ENCODE results near the gene LLCFC1. TPM values are rescaled to one million over a fixed set of nuclear protein-coding genes. Genes with fewer than 3 reads are reported as not detected.
"Not testable (repeated sequence)": the region's sequence is repeated elsewhere in the genome, so short reads cannot be mapped to it uniquely, and the experiment has no call there.

Gene LLCFC1
- total and polyA plus RNA-seq, 2 experiments from 2014 or later: not detected

DNA sequence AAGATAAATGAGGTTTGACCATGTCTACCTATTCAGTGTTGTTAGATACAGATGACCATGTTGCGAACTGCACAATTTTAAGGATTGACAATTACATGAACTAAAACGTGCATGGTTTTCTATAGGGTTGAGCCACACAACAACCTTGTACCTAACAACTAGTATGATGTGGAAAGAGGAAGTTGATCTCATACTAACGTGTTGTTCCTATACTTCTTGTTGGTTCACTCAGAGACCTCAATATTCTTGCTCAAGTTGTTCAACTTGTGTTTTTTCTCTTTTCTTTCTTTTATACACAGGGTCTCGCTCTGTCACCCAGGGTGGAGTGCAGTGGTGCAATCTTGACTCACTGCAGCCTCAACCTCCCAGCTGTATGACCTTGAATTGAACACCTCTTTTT, 28.9 kb downstream of the LLCFC1 start:
- Histone ChIP-seq H3K4me3 (no peak overlapping the region), H3K9me3 (ENCODE audit: low read depth) (no peaks in the 10 kb centered on the region), H3K27me3 (no peaks in the 10 kb centered on the region), H3K36me3 (no peaks in the 10 kb centered on the region), H3K4me1 (ENCODE audit: low read depth) (peaks cover 4% of the 10 kb centered on the region), H3K27ac (no peak overlapping the region)
- no peak for TF ChIP-seq CTCF (IDR thresholded peaks at IDR 0.05; ENCODE audit: low read depth, low read length)
- no peak for DNase-seq (ENCODE audit: low read depth in 1 of 2, low spot score in 1 of 2)

- no peaks in the 10 kb centered on the region for H3K27me3 ChIP-seq
- H3K4me1 ChIP-seq (ENCODE audit: low read depth): no peaks in the 10 kb centered on the region
- no peak overlapping the region for H3K4me3 ChIP-seq
- H3K9me3 ChIP-seq (ENCODE audit: low read depth): no peaks in the 10 kb centered on the region
- no peaks in the 10 kb centered on the region for H3K36me3 ChIP-seq
- DNase-seq (ENCODE audit: low read depth in 1 of 2, low spot score in 1 of 2): no peak
- TF ChIP-seq CTCF (IDR thresholded peaks at IDR 0.05; ENCODE audit: low read depth, low read length): no peak
- no peak overlapping the region for H3K27ac ChIP-seq
Observed at GRCh38 chr7:142969183-142969582, 29.9 kb downstream of the LLCFC1 start.

DNA sequence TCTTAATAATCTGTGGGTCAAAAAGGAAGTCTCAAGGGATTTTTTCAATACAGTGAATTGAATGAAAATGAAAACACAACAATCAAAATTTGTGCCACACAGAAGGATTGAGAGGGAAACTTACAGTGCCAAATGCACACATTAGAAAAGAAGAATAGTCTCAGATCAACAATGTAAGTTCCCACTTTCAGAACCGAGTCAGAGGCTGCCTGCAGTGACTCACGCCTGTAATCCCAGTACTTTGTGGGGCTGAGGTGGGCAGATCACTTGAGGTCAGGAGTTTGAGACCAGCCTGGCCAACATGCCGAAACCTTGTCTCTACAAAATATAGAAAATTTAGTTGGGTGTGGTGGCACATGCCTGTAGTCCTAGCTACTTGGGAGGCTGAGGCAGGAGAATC, 35.3 kb downstream of the LLCFC1 start:
- no peaks in the 10 kb centered on the region for H3K36me3 ChIP-seq
- no peak for DNase-seq (ENCODE audit: low read depth in 1 of 2, low spot score in 1 of 2)
- no peak for TF ChIP-seq CTCF (IDR thresholded peaks at IDR 0.05; ENCODE audit: low read depth, low read length)
- H3K27ac ChIP-seq: no peak overlapping the region
- H3K27me3 ChIP-seq: no peaks in the 10 kb centered on the region
- no peak overlapping the region for H3K4me3 ChIP-seq
- H3K4me1 ChIP-seq (ENCODE audit: low read depth): no peaks in the 10 kb centered on the region
- no peaks in the 10 kb centered on the region for H3K9me3 ChIP-seq (ENCODE audit: low read depth)

GRCh38 chr7:142978402-142978801, 39.1 kb downstream of the LLCFC1 start:
- not testable (repeated sequence) for DNase-seq (ENCODE audit: low read depth in 1 of 2, low spot score in 1 of 2); H3K4me1 ChIP-seq (ENCODE audit: low read depth); H3K4me3 ChIP-seq; H3K36me3 ChIP-seq; H3K9me3 ChIP-seq (ENCODE audit: low read depth); H3K27ac ChIP-seq; H3K27me3 ChIP-seq

DNA sequence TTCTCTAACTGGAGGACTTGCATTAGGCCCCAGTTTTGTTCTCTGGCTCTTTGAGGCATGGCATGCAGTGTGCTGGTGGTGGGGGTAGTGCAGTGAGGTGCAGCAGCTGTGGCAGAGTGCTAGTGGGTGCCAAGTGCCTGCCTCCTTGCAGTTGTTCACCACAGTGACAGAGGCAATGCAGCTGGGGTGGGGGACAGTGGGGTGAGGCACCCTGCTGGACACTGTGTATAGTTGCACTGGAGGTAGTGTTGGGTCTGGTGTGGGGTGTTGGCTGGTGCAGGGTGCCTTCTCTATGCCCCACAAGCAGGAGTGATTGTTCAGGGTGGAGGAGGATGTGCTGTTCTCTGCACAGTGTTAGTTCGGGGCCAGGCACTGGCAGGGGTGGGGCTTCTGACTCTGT, 44.5 kb downstream of the LLCFC1 start:
- Histone ChIP-seq H3K36me3 (no peaks in the 10 kb centered on the region), H3K27me3 (no peaks in the 10 kb centered on the region), H3K9me3 (ENCODE audit: low read depth) (no peaks in the 10 kb centered on the region), H3K27ac (no peak overlapping the region), H3K4me1 (ENCODE audit: low read depth) (no peaks in the 10 kb centered on the region), H3K4me3 (no peak overlapping the region)
- DNase-seq (ENCODE audit: low read depth in 1 of 2, low spot score in 1 of 2): no peak
- no peak for TF ChIP-seq CTCF (IDR thresholded peaks at IDR 0.05; ENCODE audit: low read depth, low read length)

DNA sequence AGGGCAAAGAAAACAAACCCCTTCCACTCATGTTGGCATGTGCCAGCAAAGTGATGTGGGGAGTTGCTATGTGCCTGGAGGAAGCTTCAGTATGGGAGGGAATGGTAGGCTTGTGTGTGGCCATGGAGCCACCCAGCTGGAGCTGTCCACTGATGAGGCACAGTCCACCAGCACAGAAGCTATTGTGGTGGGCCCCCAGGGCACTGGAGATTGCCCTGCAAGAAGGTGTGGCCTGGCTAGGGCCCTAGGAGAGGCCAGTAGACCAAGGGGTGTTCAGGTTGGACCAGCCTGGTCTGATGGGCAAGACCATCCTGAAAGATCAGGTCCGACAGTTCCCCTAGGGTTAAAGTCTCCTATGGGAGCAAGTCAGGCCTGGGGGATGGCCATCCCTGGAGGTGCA, 45.0 kb downstream of the LLCFC1 start:
- Histone ChIP-seq H3K27me3 (no peaks in the 10 kb centered on the region), H3K36me3 (no peaks in the 10 kb centered on the region), H3K27ac (no peak overlapping the region), H3K4me3 (no peak overlapping the region), H3K4me1 (ENCODE audit: low read depth) (no peaks in the 10 kb centered on the region), H3K9me3 (ENCODE audit: low read depth) (no peaks in the 10 kb centered on the region)
- no peak for TF ChIP-seq CTCF (IDR thresholded peaks at IDR 0.05; ENCODE audit: low read depth, low read length)
- no peak for DNase-seq (ENCODE audit: low read depth in 1 of 2, low spot score in 1 of 2)

Other genes with a start within 250 kb of the LLCFC1 start
- gene PRSS1, start 190.0 kb upstream of the LLCFC1 start, total RNA-seq: not detected in 2 replicates
- not detected in 2 replicates for gene PRSS1, start 190.0 kb upstream of the LLCFC1 start, polyA plus RNA-seq
- not detected in 2 replicates for gene PRSS2, start 168.5 kb upstream of the LLCFC1 start, total RNA-seq
- gene PRSS2, start 168.5 kb upstream of the LLCFC1 start, polyA plus RNA-seq: not detected in 2 replicates
- 11.2 and 27.7 TPM in 2 replicates for gene EPHB6, start 84.4 kb upstream of the LLCFC1 start, total RNA-seq
- 15.7 and 25.4 TPM in 2 replicates for gene EPHB6, start 84.4 kb upstream of the LLCFC1 start, polyA plus RNA-seq
- gene TRPV6, start 53.7 kb upstream of the LLCFC1 start, total RNA-seq: 0.11 and 1.9 TPM in 2 replicates
- gene TRPV6, start 53.7 kb upstream of the LLCFC1 start, polyA plus RNA-seq: not detected in 2 replicates
- not detected in 2 replicates for gene TRPV5, start 5.7 kb upstream of the LLCFC1 start, total RNA-seq
- 0.09 TPM in 1 of 2 replicates, not detected in the other for gene TRPV5, start 5.7 kb upstream of the LLCFC1 start, polyA plus RNA-seq
- gene KEL, start 22.9 kb downstream of the LLCFC1 start, total RNA-seq: 6.3 and 9.3 TPM in 2 replicates
- 12.6 and 15.5 TPM in 2 replicates for gene KEL, start 22.9 kb downstream of the LLCFC1 start, polyA plus RNA-seq
- 0.60 TPM in 1 of 2 replicates, not detected in the other for gene OR9A2, start 87.6 kb downstream of the LLCFC1 start, total RNA-seq
- gene OR9A2, start 87.6 kb downstream of the LLCFC1 start, polyA plus RNA-seq: not detected in 2 replicates
- gene OR6V1, start 112.9 kb downstream of the LLCFC1 start, total RNA-seq: not detected in 2 replicates
- gene OR6V1, start 112.9 kb downstream of the LLCFC1 start, polyA plus RNA-seq: not detected in 2 replicates
- gene PIP, start 192.6 kb downstream of the LLCFC1 start, total RNA-seq: not detected in 2 replicates
- gene PIP, start 192.6 kb downstream of the LLCFC1 start, polyA plus RNA-seq: not detected in 2 replicates
- not detected in 2 replicates for gene TAS2R39, start 243.9 kb downstream of the LLCFC1 start, total RNA-seq
- gene TAS2R39, start 243.9 kb downstream of the LLCFC1 start, polyA plus RNA-seq: 0.75 TPM in 1 of 2 replicates, not detected in the other